A549 treated with RU486 at 1 μM for 4 hours (cell line): Measurements from ENCODE around the gene ESR1. TPM values are rescaled to one million over a fixed set of nuclear protein-coding genes. Genes with fewer than 3 reads are reported as not detected.

ENCODE experiments used
- total RNA-seq: library from RNA; stranded (reverse); fragments of 200-300 nt; extraction: Qiagen RNA extraction; gene quantifications from 5 replicates; pipeline ENCODE4 v1.2.3, GENCODE V29; 2022; ENCODE audit warnings: low read depth

The ESR1 gene
- not detected in 5 replicates for total RNA-seq

GRCh38 chr6:151807513-151808370 is at the start of gene ESR1:
TSS of gene ESR1 (plus strand) at chr6:151807682. CDS start at chr6:151807913, 231 bp downstream.

